Motor neuron (in vitro differentiated cells): Measurements from ENCODE around the gene ENTPD2. TPM values are rescaled to one million over a fixed set of nuclear protein-coding genes. Genes with fewer than 3 reads are reported as not detected.

ENCODE experiments used
- ATAC-seq, 8 experiments: fragments of 200-7000 bp; cut with Tn5 transposase; replicated peaks in 6 of 8; 2 replicates each; pipeline ENCODE4 v1.8.0; 2021; ENCODE audit warnings: mild to moderate bottlenecking in 8 of 8, moderate library complexity in 8 of 8
- H3K27ac ChIP-seq, 2 donors: fragments of 250-450 bp; sonication (Bioruptor Pico); 2 replicates each; pipeline ENCODE4 v1.9.0; 2021; ENCODE audit warnings: antibody characterized with exemption in 2 of 2, mild to moderate bottlenecking in 2 of 2, moderate library complexity in 1 of 2
- H3K4me1 ChIP-seq, 2 donors: fragments of 250-450 bp; sonication (Bioruptor Pico); replicated peaks in 1 of 2; 2 replicates each; pipeline ENCODE4 v1.6.1; 2021; ENCODE audit warnings: antibody characterized with exemption in 2 of 2, mild to moderate bottlenecking in 2 of 2, moderate library complexity in 1 of 2
- H3K4me3 ChIP-seq, 5 donors: fragments of 250-450 bp; sonication (Bioruptor Pico); 2 replicates each; pipeline ENCODE4 v1.9.0; 2021; ENCODE audit warnings: antibody characterized with exemption in 5 of 5, mild to moderate bottlenecking in 5 of 5, moderate library complexity in 4 of 5
- WGBS, 10 experiments: fragments of 450-650 bp; shearing (Covaris generic); methylation state at CpG; one replicate each; pipeline ENCODE4 v1.0.0; 2022; 5-methylcytosine and 5-hydroxymethylcytosine counted together
- in situ Hi-C, 9 experiments: fragments of 400-800 bp; cut with MboI; loops; one replicate each; pipeline ENCODE4 v1.15.0; 2021; ENCODE audit warnings: low sequenced_read_pairs in 9 of 9, low pct_unique_long_range_greater_than_20kb in 2 of 9; ENCODE audit not compliant: unreplicated experiment in 9 of 9
- total RNA-seq, 8 experiments: library from RNA; unstranded; fragments of 300-600 nt; gene quantifications; 2 replicates each; pipeline versions ENCODE4 v1.2.3 to v1.2.4, GENCODE V29; 2022

ENTPD2 gene
- total RNA-seq, result 1 to 10 TPM in 1 of 8 experiments, under 1 TPM in 7; 0.13 to 1.3 (median 0.34) TPM

GRCh38 chr9:137053944-137054931 lies at the start of gene ENTPD2:
Gene ENTPD2 (minus strand): TSS chr9:137054061. CDS start chr9:137053997, 64 bp downstream.
- Histone ChIP-seq H3K4me1 (peaks cover 2 to 26% of the 10 kb centered on the region in 2 donors), H3K27ac (no peak within 1 kb of the TSS), H3K4me3 (peak within 1 kb of the TSS in 3 of 5 donors; percentile 10 to 20 (median 13))
- 80 to 92% (median 86%) methylated on average over 4 of the region's 90 CpGs; no CpG with 5 or more reads in 7 of the 10 experiments for WGBS, 10 experiments
- ATAC-seq, result peak in 6 of 8 experiments; percentile 2 to 37 (median 28)
- in situ Hi-C loops, result no loop called here

GRCh38 chr9:137103206-137103999 lies 49.5 kb upstream of the ENTPD2 start:
- Histone ChIP-seq H3K4me1 (no peaks in the 10 kb centered on the region), H3K27ac (no peak overlapping the region), H3K4me3 (no peak overlapping the region)
- in situ Hi-C loops, result loop anchor here in 1 of 9 experiments (25.0 kb wide), 1 partner anchor 134 kb away; the partner anchor contains the start of genes CYSRT1, RNF224, SLC34A3 and TUBB4B
- no peak for ATAC-seq
- 90 to 100% (median 95%) methylated on average over 1 to 11 of the region's 37 CpGs; no CpG with 5 or more reads in 3 of the 10 experiments for WGBS, 10 experiments

GRCh38 chr9:137099231-137099630 lies 45.4 kb upstream of the ENTPD2 start:
- H3K27ac ChIP-seq, result no peak overlapping the region
- in situ Hi-C loops, result no loop called here
- 100% methylated on average over 3 to 5 of the region's 14 CpGs; no CpG with 5 or more reads in 8 of the 10 experiments for WGBS, 10 experiments
- ATAC-seq, result peak in 4 of 8 experiments; percentile 14 to 25 (median 18)
- no peak overlapping the region for H3K4me3 ChIP-seq
- H3K4me1 ChIP-seq, result no peaks in the 10 kb centered on the region

GRCh38 chr9:137097761-137098462 lies 44.1 kb upstream of the ENTPD2 start:
- H3K27ac ChIP-seq, result no peak overlapping the region
- H3K4me3 ChIP-seq, result no peak overlapping the region
- WGBS, 10 experiments, result 87 to 100% (median 100%) methylated on average over 1 to 3 of the region's 20 CpGs; no CpG with 5 or more reads in 6 of the 10 experiments
- in situ Hi-C loops, result no loop called here
- no peaks in the 10 kb centered on the region for H3K4me1 ChIP-seq
- ATAC-seq, result peak in 4 of 8 experiments; percentile 19 to 32 (median 26)

- Histone ChIP-seq H3K4me3 (no peak overlapping the region), H3K4me1 (no peaks in the 10 kb centered on the region), H3K27ac (no peak overlapping the region)
- peak in 1 of 8 experiments; percentile 6 for ATAC-seq
- 80 to 100% (median 91%) methylated on average over 2 to 15 of the region's 31 CpGs; no CpG with 5 or more reads in 1 of the 10 experiments for WGBS, 10 experiments
- in situ Hi-C loops, result no loop called here
Observed at GRCh38 chr9:137096785-137097546, 43.1 kb upstream of the ENTPD2 start.

- 64 to 100% (median 87%) methylated on average over 2 to 22 of the region's 30 CpGs; no CpG with 5 or more reads in 3 of the 10 experiments for WGBS, 10 experiments
- Histone ChIP-seq H3K4me1 (no peaks in the 10 kb centered on the region), H3K27ac (no peak overlapping the region), H3K4me3 (no peak overlapping the region)
- ATAC-seq, result peak in 1 of 8 experiments; percentile 28
- in situ Hi-C loops, result no loop called here
Observed at GRCh38 chr9:137095664-137096517, 42.0 kb upstream of the ENTPD2 start.

GRCh38 chr9:137089232-137089947 lies 35.5 kb upstream of the ENTPD2 start:
- Histone ChIP-seq H3K4me1 (peaks cover 15 to 16% of the 10 kb centered on the region in 2 donors), H3K27ac (no peak overlapping the region), H3K4me3 (no peak overlapping the region)
- 67 to 100% (median 83%) methylated on average over 1 to 5 of the region's 11 CpGs; no CpG with 5 or more reads in 1 of the 10 experiments for WGBS, 10 experiments
- no peak for ATAC-seq
- in situ Hi-C loops, result no loop called here

- Histone ChIP-seq H3K4me3 (peak overlapping the region in 1 of 5 donors; percentile 69), H3K27ac (no peak overlapping the region), H3K4me1 (peaks cover 15 to 18% of the 10 kb centered on the region in 2 donors)
- no peak for ATAC-seq
- in situ Hi-C loops, result no loop called here
- WGBS, 10 experiments, result 53 to 92% (median 83%) methylated on average over 2 to 5 of the region's 5 CpGs; no CpG with 5 or more reads in 1 of the 10 experiments
Observed at GRCh38 chr9:137088121-137088520, 34.3 kb upstream of the ENTPD2 start.

GRCh38 chr9:137087409-137087925 lies 33.6 kb upstream of the ENTPD2 start:
- peak overlapping the region; percentile 73 to 81 for H3K27ac ChIP-seq
- peaks cover 15 to 18% of the 10 kb centered on the region in 2 donors for H3K4me1 ChIP-seq
- peak in 1 of 8 experiments; percentile 0 for ATAC-seq
- WGBS, 10 experiments, result 0 to 20% (median 3%) methylated on average over 1 to 13 of the region's 22 CpGs; no CpG with 5 or more reads in 2 of the 10 experiments
- H3K4me3 ChIP-seq, result peak overlapping the region; percentile 59 to 78 (median 69)
- in situ Hi-C loops, result no loop called here
